AML-193 (cell line): ENCODE measurements around the gene TERT.

ENCODE experiments used
- DNase-seq, 2 experiments: peaks; one replicate each; lab custom pipeline; 2025; lab: John Stamatoyannopoulos, UW

Gene TERT

DNA sequence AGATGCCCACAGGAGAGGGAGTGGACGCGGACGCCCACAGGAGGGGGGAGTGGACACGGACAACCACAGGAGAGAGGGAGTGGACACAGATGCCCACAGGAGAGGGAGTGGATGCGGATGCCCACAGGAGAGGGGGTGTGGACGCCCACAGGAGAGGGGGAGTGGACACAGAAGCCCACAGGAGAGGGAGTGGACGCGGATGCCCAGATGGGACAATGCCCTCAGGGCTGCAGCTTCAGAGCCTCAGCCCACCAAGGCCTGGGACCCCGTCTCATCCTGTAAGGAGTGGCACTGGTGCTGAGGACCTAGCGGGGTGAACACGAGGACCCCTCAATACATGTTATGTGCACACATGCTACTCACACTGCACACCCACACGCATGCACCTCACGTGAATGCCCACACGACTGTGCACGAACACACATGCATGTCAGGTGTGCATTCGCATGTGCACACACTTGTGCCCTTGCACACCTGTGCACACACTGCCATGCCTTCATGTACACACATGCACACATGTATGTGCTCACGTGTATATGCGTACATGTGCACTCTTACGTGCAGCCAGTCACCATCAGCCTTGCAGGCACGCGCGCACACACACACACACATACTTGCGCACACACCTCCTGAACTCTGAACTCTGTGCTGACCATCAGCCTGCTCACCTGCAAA, 34.9 kb downstream of the TERT start:
- DNase-seq: no peak

- no peak for DNase-seq
Observed at GRCh38 chr5:1257841-1258240, 37.0 kb downstream of the TERT start.

DNA sequence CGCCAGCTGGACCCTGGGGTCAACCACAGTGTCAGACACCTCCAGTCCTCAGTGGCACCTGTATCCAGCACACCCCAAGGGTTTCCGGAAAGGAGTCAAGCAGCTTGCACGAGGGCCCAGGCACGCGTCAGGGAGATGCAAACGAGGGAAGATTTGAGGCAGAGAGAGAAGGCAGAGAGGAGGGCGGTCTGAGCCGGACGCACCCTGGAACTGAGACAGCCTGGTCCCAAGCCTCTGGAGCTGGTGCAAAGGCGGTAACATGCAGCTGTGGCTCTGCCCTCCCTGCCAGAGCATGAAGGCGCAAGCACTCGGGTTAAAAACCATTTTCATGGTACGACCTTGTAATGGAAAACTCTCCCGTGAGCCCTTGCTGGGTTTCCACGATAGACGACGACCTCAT, 37.5 kb downstream of the TERT start:
- no peak for DNase-seq

GRCh38 chr5:1256776-1257175, 38.1 kb downstream of the TERT start:
- no peak for DNase-seq

- no peak for DNase-seq
Observed at GRCh38 chr5:1255081-1255561, 39.7 kb downstream of the TERT start.

- no peak for DNase-seq
Observed at GRCh38 chr5:1254196-1254595, 40.7 kb downstream of the TERT start.

GRCh38 chr5:1253456-1254105, 41.3 kb downstream of the TERT start:
- no peak for DNase-seq

GRCh38 chr5:1252681-1253080, 42.2 kb downstream of the TERT start:
- DNase-seq: no peak

DNA sequence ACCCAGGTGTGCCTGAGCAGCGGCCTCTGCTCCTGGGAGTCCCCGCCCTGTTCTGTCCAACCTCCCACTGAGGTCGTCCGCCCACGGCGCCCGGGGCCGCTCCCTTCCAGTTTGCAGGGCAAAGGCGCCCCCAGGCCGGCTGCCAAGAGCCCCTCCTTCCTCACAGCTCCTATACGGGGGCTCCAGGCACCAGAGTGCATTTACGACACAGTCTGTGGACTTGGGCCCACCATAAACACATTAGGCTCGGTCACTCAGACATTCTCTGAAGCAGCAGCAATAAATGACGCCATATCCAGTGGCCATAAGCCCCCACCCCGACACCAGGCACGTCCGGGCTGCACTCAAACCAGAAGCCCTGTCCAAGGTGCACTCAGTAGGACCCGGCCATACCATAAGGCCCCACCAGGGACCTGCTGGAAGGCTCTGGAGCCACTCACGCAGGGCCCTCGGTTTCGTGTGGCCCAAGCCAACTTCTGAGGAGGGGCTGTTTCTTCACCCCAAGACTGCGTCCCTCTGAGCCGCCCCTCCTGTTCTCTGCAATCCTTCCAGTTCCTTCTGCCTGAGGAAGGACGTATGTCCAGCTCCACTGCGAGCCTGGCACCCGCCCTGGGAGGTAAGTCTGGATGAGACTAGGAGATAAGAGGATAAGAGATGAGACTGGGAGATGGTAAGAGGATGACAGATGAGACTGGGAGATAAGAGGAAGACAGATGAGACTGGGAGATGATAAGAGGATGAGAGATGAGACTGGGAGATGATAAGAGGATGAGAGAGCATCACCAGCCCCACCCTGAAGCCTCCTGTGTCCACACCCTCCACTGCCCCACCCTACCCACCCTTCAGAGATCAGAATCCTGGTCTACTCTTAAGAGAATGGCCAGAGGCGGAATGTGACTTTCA, 42.9 kb downstream of the TERT start:
- DNase-seq: no peak

DNA sequence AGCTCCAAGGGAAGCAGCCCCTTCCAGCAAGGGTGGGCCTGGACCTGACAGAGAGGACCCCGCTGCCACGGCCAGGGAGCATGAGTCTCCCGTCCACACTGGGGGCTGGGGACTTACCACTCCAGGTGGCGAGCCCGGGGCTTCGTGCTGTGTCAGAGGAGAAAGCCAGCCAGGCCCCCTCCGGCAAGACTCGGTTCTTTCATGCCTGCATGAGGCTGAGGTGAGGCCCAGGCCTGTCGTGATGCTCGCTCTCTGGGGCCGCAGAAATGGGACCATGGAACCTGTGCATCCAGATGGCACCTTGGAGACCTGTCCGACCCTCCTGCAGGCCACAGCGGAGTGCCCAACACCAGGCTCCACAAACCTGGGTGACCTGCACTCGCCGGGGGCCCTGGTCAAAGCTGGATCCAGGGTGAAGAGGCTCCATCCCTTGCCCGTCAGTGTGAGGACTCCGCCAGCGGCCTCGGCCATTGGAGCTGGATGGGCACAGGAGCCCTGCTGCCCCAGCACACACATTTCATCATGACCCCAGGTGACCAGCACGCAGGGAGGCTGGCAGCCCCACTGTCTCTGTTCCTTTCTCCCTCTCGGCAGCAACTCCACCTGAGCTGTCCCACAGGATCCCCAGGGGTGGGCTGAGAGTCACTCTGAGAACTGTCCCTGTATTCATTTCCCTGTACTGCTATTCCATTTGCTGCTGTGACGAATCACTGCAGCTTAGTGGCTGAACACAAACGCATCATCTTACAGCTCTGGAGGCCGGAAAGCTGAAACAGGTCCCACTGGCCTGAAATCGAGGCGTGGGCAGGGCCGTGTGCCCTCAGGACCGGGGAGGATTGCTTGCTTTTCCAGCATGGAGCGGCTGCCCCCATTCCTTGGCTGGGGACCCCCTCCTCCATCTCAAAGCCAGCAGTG, 45.2 kb downstream of the TERT start:
- DNase-seq: no peak

GRCh38 chr5:1247811-1248210, 47.1 kb downstream of the TERT start:
- DNase-seq: no peak

- DNase-seq: no peak
Observed at GRCh38 chr5:1246711-1247431, 48.0 kb downstream of the TERT start.

- DNase-seq: no peak
Observed at GRCh38 chr5:1245905-1246576, 48.8 kb downstream of the TERT start.

GRCh38 chr5:1244976-1245375, 49.9 kb downstream of the TERT start:
- no peak for DNase-seq

DNA sequence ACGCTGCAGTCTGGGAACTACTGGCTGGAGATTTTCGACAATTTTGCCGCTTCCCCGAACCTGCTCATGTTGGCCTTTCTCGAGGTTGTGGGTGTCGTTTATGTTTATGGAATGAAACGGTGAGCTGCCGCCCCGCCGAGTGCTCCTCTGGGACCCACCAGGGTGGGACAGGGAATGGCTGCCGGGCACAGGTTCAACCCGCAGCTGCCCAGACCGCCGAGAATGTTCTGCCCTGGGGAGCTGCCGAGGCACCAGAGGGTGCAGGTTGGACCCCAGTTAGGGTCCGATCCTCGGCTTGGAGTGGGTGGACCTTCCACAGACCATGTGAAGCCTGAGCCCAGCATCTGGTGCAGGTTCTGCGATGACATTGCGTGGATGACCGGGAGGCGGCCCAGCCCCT, 50.6 kb downstream of the TERT start:
- DNase-seq: no peak

DNA sequence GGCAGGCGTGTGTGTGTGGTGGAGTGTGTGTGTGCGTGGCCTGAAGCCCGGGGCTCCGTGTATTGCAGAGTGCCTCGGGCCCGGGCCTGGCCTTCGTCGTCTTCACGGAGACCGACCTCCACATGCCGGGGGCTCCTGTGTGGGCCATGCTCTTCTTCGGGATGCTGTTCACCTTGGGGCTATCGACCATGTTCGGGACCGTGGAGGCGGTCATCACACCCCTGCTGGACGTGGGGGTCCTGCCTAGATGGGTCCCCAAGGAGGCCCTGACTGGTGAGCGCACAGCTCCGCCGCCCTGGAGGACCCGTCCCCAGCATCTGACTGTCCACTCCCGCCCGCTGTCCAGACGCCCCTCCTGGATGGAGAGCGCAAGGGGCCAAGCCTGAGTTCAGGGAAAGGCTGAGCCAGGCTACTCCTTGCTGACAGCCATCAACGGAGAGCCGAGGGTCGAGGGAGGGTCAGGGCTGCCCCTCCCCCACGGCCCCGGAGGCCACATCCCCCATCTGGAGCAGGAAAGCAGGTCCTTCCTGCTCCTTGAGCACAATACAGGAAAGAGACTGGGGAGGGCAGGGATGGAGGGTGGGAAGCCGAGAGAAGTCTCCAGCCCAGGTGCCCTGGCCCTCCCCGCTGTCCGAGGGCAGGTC, 51.3 kb downstream of the TERT start:
- no peak for DNase-seq

DNA sequence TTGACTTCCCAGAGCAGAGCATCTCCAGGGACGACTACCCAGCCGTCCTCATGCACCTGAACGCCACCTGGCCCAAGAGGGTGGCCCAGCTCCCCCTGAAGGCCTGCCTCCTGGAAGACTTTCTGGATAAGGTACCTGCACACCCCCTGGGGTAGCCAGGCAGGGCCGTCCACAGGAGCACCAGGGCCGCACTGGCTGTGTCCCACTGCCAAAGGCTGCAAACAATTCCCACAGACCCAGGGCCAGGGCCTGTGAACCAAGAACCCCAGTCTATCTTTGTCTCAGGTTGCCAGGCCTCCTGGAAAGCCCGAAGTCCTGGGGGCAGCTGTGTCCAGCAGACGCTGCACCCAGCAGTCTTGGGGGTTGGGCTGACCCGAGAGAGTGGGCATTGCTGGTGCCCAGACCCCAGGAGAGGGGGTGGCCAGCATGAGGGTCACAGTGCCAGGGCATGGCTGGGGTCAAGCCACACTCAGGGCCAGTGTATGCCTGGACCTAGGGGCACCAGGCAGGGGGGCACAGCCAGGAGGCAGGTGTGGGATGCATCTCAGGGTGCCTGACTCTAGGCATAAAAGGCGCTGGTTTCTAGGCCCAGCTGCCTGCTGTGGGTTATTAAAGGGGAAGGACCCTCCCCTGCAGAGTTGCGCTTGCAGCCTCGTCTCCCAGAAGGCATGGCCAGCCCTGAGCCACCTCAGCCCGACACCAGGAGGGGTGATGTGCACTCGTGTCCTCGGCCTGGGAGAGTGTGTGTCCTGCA, 52.0 kb downstream of the TERT start:
- no peak for DNase-seq

DNA sequence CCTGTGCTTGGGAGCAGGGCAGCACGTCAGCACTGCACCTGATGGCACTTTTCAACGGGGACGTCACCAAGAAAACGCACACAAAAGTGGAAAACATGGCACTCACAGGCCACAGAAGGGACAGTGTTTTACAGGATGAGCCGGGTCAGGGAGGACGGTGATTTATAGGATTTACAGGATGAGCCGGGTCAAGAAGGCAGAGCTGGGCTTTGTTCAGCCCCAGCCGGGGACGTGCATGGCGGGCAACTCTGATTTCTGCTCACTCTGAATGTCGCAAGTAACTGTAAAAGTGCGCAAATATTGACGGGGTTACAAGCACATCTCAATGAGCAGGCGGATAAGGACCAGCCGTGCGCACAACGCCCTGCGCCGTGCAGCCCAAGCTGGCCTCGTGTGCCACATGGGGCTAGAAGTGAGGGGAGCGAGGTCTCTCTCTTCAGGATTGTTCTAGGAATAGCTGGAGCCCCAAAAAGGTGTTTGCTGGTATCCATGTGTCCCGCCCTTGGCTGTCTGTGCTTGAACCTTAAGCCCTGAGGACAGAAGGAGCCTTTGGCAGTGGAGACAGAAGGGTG, 53.3 kb downstream of the TERT start:
- no peak for DNase-seq
